Measurements from ENCODE around the gene PNPLA2. TPM values are rescaled to one million over a fixed set of nuclear protein-coding genes. Genes with fewer than 3 reads are reported as not detected.

Gene PNPLA2
- total RNA-seq, 2 experiments from 2014 or later = 110 to 125 TPM

GRCh38 chr11:843818-844692 is 25.3 kb downstream of the PNPLA2 start:
- POLR2A ChIA-PET = interaction anchor here (1.0 to 4.8 kb wide), 6 partner anchors 14 to 1009 kb away, joined by 3 to 67 read pairs (median 8); partner anchors contain the start of genes CD151, CHID1, CRACR2B and LSP1
- Mint-ChIP-seq H3K4me3 (peak overlapping the region; percentile 87), H3K4me1 (peaks cover 16% of the 10 kb centered on the region), H3K27me3 (peaks cover 4% of the 10 kb centered on the region), H3K9me3 (no peaks in the 10 kb centered on the region), H3K27ac (peak overlapping the region; percentile 76), H3K36me3 (peaks cover 3% of the 10 kb centered on the region)
- DNase-seq (no peak), ATAC-seq (ENCODE audit: low read depth) (no peak)

GRCh38 chr11:844693-845644 is 26.3 kb downstream of the PNPLA2 start:
- H3K9me3 Mint-ChIP-seq = no peaks in the 10 kb centered on the region
- H3K4me3 Mint-ChIP-seq = no peak overlapping the region
- POLR2A ChIA-PET = interaction anchor here (3.1 kb wide), 1 partner anchor 26 kb away, joined by 17 read pairs; the partner anchor contains the start of gene PNPLA2
- H3K4me1 Mint-ChIP-seq = peaks cover 16% of the 10 kb centered on the region
- H3K36me3 Mint-ChIP-seq = peaks cover 3% of the 10 kb centered on the region
- peaks cover 6% of the 10 kb centered on the region for H3K27me3 Mint-ChIP-seq
- no peak for DNase-seq
- no peak overlapping the region for H3K27ac Mint-ChIP-seq
- ATAC-seq (ENCODE audit: low read depth) = no peak

DNA sequence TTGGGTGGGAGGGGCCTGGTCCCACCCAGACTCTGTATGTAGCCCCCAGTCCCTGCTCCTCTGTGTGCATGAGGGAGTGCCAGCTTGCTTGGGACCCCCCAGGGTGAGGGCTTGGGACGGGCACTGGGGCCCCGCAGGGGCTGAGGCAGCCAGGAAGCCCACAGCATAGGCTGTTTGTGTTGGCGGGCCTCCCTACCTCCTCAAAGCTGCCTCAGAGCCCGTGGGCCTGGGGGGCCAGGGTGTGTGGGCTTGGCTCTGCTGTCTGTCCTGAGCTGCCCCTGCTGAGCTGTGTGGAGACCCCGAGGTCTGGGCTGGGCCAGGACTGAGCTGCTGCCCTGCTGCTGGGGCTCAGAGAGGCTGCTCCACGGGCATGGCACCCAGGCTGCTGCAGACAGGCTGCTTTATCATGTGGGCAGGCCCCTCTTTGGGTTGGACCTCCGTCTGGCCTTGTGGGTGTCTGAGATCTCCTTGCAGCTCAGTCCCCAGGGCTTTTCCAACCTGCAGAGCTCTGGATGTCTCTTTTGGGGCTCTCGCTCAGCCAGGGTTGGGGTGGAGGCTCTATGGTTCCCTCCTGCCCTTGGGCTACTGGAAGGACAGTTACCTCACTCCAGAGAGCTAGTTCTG is 27.3 kb downstream of the PNPLA2 start:
- ATAC-seq (ENCODE audit: low read depth) = no peak
- no peak for DNase-seq
- Mint-ChIP-seq H3K36me3 (no peaks in the 10 kb centered on the region), H3K27ac (no peak overlapping the region), H3K27me3 (peaks cover 6% of the 10 kb centered on the region), H3K4me1 (peaks cover 11% of the 10 kb centered on the region), H3K4me3 (no peak overlapping the region), H3K9me3 (no peaks in the 10 kb centered on the region)
- POLR2A ChIA-PET = no interaction called here

DNA sequence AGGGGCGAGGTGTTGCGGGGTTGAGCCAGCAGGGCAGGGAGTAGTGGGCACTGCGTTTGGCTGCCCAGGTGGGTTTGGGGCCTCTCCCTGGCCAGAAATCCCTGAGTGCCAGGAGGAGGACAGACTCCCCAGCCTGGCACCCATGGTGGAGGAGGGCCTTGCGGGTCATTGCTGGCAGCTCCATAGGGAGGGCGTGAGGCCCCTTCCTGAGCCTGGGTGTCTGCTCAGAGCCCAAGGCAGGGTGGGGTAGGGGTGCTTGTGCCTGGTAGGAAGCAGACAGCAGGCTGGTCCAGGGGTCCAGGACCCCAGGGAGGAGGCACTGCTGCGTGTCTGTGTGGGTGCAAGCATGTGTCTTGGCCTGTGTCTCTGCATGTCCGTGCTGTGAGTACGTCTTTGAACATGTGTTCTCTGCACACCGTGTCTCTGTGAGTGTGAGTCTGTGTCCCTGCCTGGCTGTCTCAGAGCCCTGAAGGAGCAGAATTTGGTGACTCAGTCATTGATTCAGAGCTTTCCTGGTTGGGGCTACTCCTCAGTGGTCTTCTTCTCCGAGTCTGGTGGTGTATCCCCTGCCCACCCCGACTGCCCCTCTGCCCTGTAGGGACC is 27.9 kb downstream of the PNPLA2 start:
- H3K4me1 Mint-ChIP-seq = peaks cover 11% of the 10 kb centered on the region
- H3K36me3 Mint-ChIP-seq = no peaks in the 10 kb centered on the region
- ATAC-seq (ENCODE audit: low read depth) (no peak), DNase-seq (no peak)
- POLR2A ChIA-PET = interaction anchor here (0.5 kb wide), 1 partner anchor 84 kb away, joined by 4 read pairs; no protein-coding TSS in a partner anchor
- H3K27me3 Mint-ChIP-seq = peaks cover 6% of the 10 kb centered on the region
- H3K4me3 Mint-ChIP-seq = no peak overlapping the region
- no peak overlapping the region for H3K27ac Mint-ChIP-seq
- no peaks in the 10 kb centered on the region for H3K9me3 Mint-ChIP-seq

DNA sequence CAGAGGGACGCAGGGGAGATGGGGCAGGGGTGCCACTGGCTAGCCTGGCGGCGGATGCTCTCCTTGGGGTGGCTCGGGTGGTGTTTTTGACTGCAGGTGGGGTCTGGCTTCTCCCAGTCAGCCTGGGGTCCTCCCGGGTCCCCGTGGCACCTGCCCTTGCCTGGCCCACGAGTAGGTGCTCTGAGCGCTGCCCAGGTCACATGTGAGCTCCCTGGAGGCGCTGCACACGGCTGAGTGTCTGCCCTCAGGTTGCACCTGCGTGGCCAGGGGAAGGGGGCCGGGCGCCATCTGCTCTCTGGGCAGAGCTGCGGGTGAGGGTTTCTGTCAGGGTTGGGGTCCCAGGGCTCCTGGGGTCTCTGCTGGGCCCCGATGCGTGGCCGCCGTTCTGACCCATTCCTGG is 29.2 kb downstream of the PNPLA2 start:
- peaks cover 11% of the 10 kb centered on the region for H3K4me1 Mint-ChIP-seq
- DNase-seq (no peak), ATAC-seq (ENCODE audit: low read depth) (no peak)
- peaks cover 6% of the 10 kb centered on the region for H3K27me3 Mint-ChIP-seq
- no peak overlapping the region for H3K27ac Mint-ChIP-seq
- H3K9me3 Mint-ChIP-seq = no peaks in the 10 kb centered on the region
- no peak overlapping the region for H3K4me3 Mint-ChIP-seq
- POLR2A ChIA-PET = interaction anchor here (1.2 kb wide), 1 partner anchor 69 kb away, joined by 3 read pairs; no protein-coding TSS in a partner anchor
- H3K36me3 Mint-ChIP-seq = no peaks in the 10 kb centered on the region

- no peaks in the 10 kb centered on the region for H3K9me3 Mint-ChIP-seq
- no peak overlapping the region for H3K27ac Mint-ChIP-seq
- DNase-seq (peak; percentile 80), ATAC-seq (ENCODE audit: low read depth) (peak; percentile 59)
- H3K4me3 Mint-ChIP-seq = peak overlapping the region; percentile 40
- no peaks in the 10 kb centered on the region for H3K36me3 Mint-ChIP-seq
- POLR2A ChIA-PET = interaction anchor here (0.7 to 1.2 kb wide), 3 partner anchors 16 to 1454 kb away, joined by 3 to 4 read pairs (median 3); partner anchors contain the start of gene CD151
- peaks cover 6% of the 10 kb centered on the region for H3K27me3 Mint-ChIP-seq
- peaks cover 9% of the 10 kb centered on the region for H3K4me1 Mint-ChIP-seq
Measured at GRCh38 chr11:848380-848931, 29.7 kb downstream of the PNPLA2 start.

GRCh38 chr11:849104-849824 is 30.6 kb downstream of the PNPLA2 start:
- ATAC-seq (ENCODE audit: low read depth) (peak; percentile 15), DNase-seq (peak; percentile 55)
- Mint-ChIP-seq H3K27ac (no peak overlapping the region), H3K4me3 (peak overlapping the region; percentile 75), H3K9me3 (no peaks in the 10 kb centered on the region), H3K27me3 (peaks cover 6% of the 10 kb centered on the region), H3K36me3 (no peaks in the 10 kb centered on the region), H3K4me1 (peaks cover 5% of the 10 kb centered on the region)
- POLR2A ChIA-PET = interaction anchor here (0.7 to 1.2 kb wide), 3 partner anchors 17 to 1453 kb away, joined by 3 to 4 read pairs (median 3); partner anchors contain the start of gene CD151

- no peak for DNase-seq
- H3K36me3 Mint-ChIP-seq = no peaks in the 10 kb centered on the region
- no peak overlapping the region for H3K27ac Mint-ChIP-seq
- H3K4me1 Mint-ChIP-seq = peaks cover 5% of the 10 kb centered on the region
- no peak for ATAC-seq (ENCODE audit: low read depth)
- POLR2A ChIA-PET = no interaction called here
- peak overlapping the region; percentile 37 for H3K4me3 Mint-ChIP-seq
- peaks cover 6% of the 10 kb centered on the region for H3K27me3 Mint-ChIP-seq
- H3K9me3 Mint-ChIP-seq = no peaks in the 10 kb centered on the region
Measured at GRCh38 chr11:849951-850774, 31.4 kb downstream of the PNPLA2 start.

DNA sequence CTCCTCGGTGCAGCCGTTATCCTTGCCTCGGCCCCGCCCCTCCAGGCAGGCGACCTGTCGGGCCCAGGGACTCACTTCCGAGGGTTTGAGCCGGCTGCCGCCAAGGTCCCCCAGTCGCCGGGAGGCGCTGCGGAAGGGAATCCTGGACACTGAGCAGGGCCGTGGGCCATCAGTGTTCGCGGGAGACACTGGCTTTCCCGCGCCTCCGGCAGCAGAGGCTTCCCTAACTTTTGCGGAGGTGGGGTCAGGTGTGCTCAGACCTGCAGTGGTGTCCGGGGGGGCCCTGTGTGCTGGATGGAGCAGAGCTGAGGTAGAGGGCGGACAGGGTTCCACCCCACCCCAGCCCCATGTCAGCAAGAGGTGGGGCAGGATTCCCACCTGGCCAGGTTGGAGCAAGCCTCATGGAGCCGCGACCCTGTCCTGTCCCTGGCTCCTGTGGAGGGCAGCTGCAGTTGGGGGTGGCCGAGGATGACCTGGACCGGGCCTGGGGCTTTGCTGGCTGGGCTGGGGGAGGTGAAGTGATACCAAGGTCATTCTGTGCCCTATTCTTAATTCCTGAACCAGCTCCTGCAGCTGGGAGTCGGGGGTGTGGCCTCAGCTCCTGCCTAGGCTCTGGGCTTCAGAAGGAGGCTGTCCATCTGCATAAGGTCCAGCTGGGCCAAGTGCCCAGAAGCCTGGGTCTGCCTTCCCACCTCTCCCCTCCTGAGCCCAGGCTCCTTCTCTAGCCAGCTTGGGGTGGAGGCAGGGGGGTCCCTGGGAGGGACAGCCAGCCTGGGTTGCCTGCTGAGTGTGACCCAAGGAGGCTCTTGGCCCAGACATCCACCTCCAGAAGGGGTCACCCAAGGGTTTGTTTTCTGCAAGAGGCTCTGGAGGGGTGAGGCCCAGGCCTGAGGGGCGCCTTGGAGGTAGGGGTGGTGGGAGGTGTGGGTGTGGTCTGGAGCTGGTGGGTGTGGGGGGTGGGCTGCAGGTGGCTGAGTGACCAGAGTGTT is 32.4 kb downstream of the PNPLA2 start:
- Mint-ChIP-seq H3K36me3 (no peaks in the 10 kb centered on the region), H3K4me3 (no peak overlapping the region), H3K4me1 (peaks cover 5% of the 10 kb centered on the region), H3K9me3 (no peaks in the 10 kb centered on the region), H3K27ac (no peak overlapping the region), H3K27me3 (peaks cover 6% of the 10 kb centered on the region)
- no peak for ATAC-seq (ENCODE audit: low read depth)
- DNase-seq = no peak
- POLR2A ChIA-PET = no interaction called here

DNA sequence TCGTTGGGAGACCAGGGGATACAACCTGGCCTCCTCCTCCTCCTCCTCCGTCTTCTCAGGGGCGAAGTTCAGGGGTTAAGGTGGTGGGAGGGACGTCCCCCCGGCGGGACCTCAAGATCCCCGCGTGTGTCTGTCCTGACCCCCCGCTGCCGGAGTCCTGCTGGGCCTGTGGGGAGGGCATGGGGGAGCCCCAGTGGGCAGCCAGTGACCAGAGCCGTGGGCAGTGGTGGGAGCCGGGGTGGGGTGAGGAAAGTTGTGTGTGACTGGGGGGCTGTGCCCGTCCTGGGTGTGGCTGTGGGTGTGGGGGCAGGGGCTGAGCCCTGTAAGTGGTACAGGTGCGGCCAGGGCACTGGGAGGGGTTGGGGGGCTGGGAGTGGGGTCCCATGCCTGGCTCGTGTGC is 34.0 kb downstream of the PNPLA2 start:
- POLR2A ChIA-PET = no interaction called here

More for the DNA sequence above, 34.0 kb downstream of the PNPLA2 start:
- Mint-ChIP-seq H3K36me3 (no peaks in the 10 kb centered on the region), H3K4me3 (no peak overlapping the region), H3K4me1 (peaks cover 3% of the 10 kb centered on the region), H3K27ac (no peak overlapping the region), H3K9me3 (no peaks in the 10 kb centered on the region), H3K27me3 (peaks cover 6% of the 10 kb centered on the region)
- DNase-seq = no peak
- no peak for ATAC-seq (ENCODE audit: low read depth)

Measured in activated naive CD8-positive, alpha-beta T cell treated with anti-CD3 and anti-CD28 coated beads, Interleukin-2, amount 10 ng/mL, durations not matched to agents 7 days and 5 days (primary cell).